ENCODE measurements around the gene OR1K1. TPM values are rescaled to one million over a fixed set of nuclear protein-coding genes. Genes with fewer than 3 reads are reported as not detected.

OR1K1 gene
- total RNA-seq, 1 donor from 2014 or later = not detected

GRCh38 chr9:122777052-122777451 lies 22.9 kb upstream of the OR1K1 start:
- Mint-ChIP-seq H3K4me1 (ENCODE audit: low read depth, unreplicated experiment) (peaks cover 10% of the 10 kb centered on the region), H3K36me3 (ENCODE audit: low read depth, unreplicated experiment) (no peaks in the 10 kb centered on the region), H3K27me3 (ENCODE audit: low read depth, unreplicated experiment) (peaks cover 4% of the 10 kb centered on the region), H3K9me3 (ENCODE audit: unreplicated experiment) (peaks cover 3% of the 10 kb centered on the region), H3K4me3 (ENCODE audit: unreplicated experiment) (no peak overlapping the region), H3K27ac (ENCODE audit: unreplicated experiment) (no peak overlapping the region)
- H4K20me1 ChIP-seq (ENCODE audit: insufficient read depth, low read length) = no peaks in the 10 kb centered on the region
- H3K79me2 ChIP-seq (ENCODE audit: insufficient read depth, low read length) = no peaks in the 10 kb centered on the region
- FAIRE-seq = no peak
- H3K4me3 ChIP-seq (ENCODE audit: insufficient read depth, low read depth, low read length) = no peak overlapping the region
- H3K4me2 ChIP-seq (ENCODE audit: low read length) = no peak overlapping the region
- no peaks in the 10 kb centered on the region for H3K36me3 ChIP-seq (ENCODE audit: insufficient read depth, low read length)
- no peak overlapping the region for H2AFZ ChIP-seq (ENCODE audit: low read depth, low read length)
- no peak overlapping the region for H3K9ac ChIP-seq (ENCODE audit: low read length)
- no peak for DNase-seq (ENCODE audit: low read depth)
- TF ChIP-seq CTCF (IDR thresholded peaks at IDR 0.05; ENCODE audit: insufficient read depth, low read depth, low read length) = no peak
- TF ChIP-seq EZH2 (IDR thresholded peaks at IDR 0.05; ENCODE audit: insufficient read depth, low read length) = no peak
- H3K27ac ChIP-seq (ENCODE audit: low read depth, low read length) = no peak overlapping the region
- H3K9me3 ChIP-seq (ENCODE audit: insufficient read depth, low read depth, low read length) = peaks cover 2% of the 10 kb centered on the region
- no peaks in the 10 kb centered on the region for H3K27me3 ChIP-seq (ENCODE audit: insufficient read depth, low read length)
- H3K4me1 ChIP-seq (ENCODE audit: insufficient read depth, low read length) = no peaks in the 10 kb centered on the region

GRCh38 chr9:122777935-122778627 lies 21.8 kb upstream of the OR1K1 start:
- no peak overlapping the region for H3K4me3 Mint-ChIP-seq (ENCODE audit: unreplicated experiment)
- peaks cover 2% of the 10 kb centered on the region for H3K9me3 Mint-ChIP-seq (ENCODE audit: unreplicated experiment)
- H3K27ac ChIP-seq (ENCODE audit: low read depth, low read length) = no peak overlapping the region

DNA sequence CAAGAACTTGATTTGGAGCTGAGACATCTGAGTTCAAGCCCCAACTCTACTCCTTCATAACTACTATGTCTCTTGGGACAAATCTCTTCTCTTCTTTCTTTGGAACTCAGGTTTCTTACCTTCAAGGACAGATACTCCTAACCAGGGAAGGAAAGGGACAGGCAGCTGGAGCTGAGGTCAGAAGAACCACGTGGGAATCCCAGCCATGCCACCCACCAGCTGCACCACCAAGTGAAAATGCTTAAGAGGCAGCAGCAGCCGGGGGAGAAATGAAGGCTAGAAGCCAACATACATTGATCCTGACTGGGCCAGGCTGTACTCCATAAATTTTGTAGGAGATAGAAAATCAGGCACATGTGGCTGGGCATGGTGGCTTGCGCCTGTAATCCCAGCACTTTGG lies 20.7 kb upstream of the OR1K1 start:
- Histone ChIP-seq H3K4me3 (ENCODE audit: insufficient read depth, low read depth, low read length) (no peak overlapping the region), H3K79me2 (ENCODE audit: insufficient read depth, low read length) (no peaks in the 10 kb centered on the region), H3K27me3 (ENCODE audit: insufficient read depth, low read length) (no peaks in the 10 kb centered on the region), H2AFZ (ENCODE audit: low read depth, low read length) (no peak overlapping the region), H3K36me3 (ENCODE audit: insufficient read depth, low read length) (no peaks in the 10 kb centered on the region), H3K9me3 (ENCODE audit: insufficient read depth, low read depth, low read length) (no peaks in the 10 kb centered on the region), H4K20me1 (ENCODE audit: insufficient read depth, low read length) (no peaks in the 10 kb centered on the region), H3K4me1 (ENCODE audit: insufficient read depth, low read length) (no peaks in the 10 kb centered on the region), H3K27ac (ENCODE audit: low read depth, low read length) (no peak overlapping the region), H3K9ac (ENCODE audit: low read length) (no peak overlapping the region), H3K4me2 (ENCODE audit: low read length) (no peak overlapping the region)
- Mint-ChIP-seq H3K9me3 (ENCODE audit: unreplicated experiment) (no peaks in the 10 kb centered on the region), H3K36me3 (ENCODE audit: low read depth, unreplicated experiment) (no peaks in the 10 kb centered on the region), H3K27ac (ENCODE audit: unreplicated experiment) (no peak overlapping the region), H3K4me1 (ENCODE audit: low read depth, unreplicated experiment) (peaks cover 10% of the 10 kb centered on the region), H3K4me3 (ENCODE audit: unreplicated experiment) (no peak overlapping the region), H3K27me3 (ENCODE audit: low read depth, unreplicated experiment) (peaks cover 6% of the 10 kb centered on the region)
- TF ChIP-seq EZH2 (IDR thresholded peaks at IDR 0.05; ENCODE audit: insufficient read depth, low read length) = no peak
- TF ChIP-seq CTCF (IDR thresholded peaks at IDR 0.05; ENCODE audit: insufficient read depth, low read depth, low read length) = no peak
- DNase-seq (ENCODE audit: low read depth) = no peak
- no peak for FAIRE-seq

More at GRCh38 chr9:122777935-122778627, 21.8 kb upstream of the OR1K1 start:
- Mint-ChIP-seq H3K4me1 (ENCODE audit: low read depth, unreplicated experiment) (peaks cover 10% of the 10 kb centered on the region), H3K27ac (ENCODE audit: unreplicated experiment) (no peak overlapping the region), H3K27me3 (ENCODE audit: low read depth, unreplicated experiment) (peaks cover 4% of the 10 kb centered on the region), H3K36me3 (ENCODE audit: low read depth, unreplicated experiment) (no peaks in the 10 kb centered on the region)
- Histone ChIP-seq H3K79me2 (ENCODE audit: insufficient read depth, low read length) (no peaks in the 10 kb centered on the region), H2AFZ (ENCODE audit: low read depth, low read length) (no peak overlapping the region), H3K9me3 (ENCODE audit: insufficient read depth, low read depth, low read length) (peaks cover 2% of the 10 kb centered on the region), H3K4me3 (ENCODE audit: insufficient read depth, low read depth, low read length) (no peak overlapping the region), H3K4me2 (ENCODE audit: low read length) (peak overlapping the region; percentile 27), H4K20me1 (ENCODE audit: insufficient read depth, low read length) (no peaks in the 10 kb centered on the region), H3K27me3 (ENCODE audit: insufficient read depth, low read length) (no peaks in the 10 kb centered on the region), H3K36me3 (ENCODE audit: insufficient read depth, low read length) (no peaks in the 10 kb centered on the region), H3K4me1 (ENCODE audit: insufficient read depth, low read length) (no peaks in the 10 kb centered on the region), H3K9ac (ENCODE audit: low read length) (no peak overlapping the region)
- TF ChIP-seq EZH2 (IDR thresholded peaks at IDR 0.05; ENCODE audit: insufficient read depth, low read length) = no peak
- DNase-seq (ENCODE audit: low read depth) = peak; percentile 36
- FAIRE-seq = no peak
